Astrocyte (in vitro differentiated cells and primary cell): Measurements from ENCODE around the gene CLCF1.

Source experiments
- EZH2 ChIP-seq: IDR thresholded peaks from 2 replicates; pipeline ENCODE4 v1.6.1; 2012; ENCODE audit warnings: mild to moderate bottlenecking, low read length, inconsistent platforms; ENCODE audit not compliant: insufficient read depth
- TF ChIP-seq, protein P1 (sequence below): IDR thresholded peaks from 2 replicates; pipeline ENCODE4 v1.5.1; 2011; ENCODE audit warnings: low read depth, mild to moderate bottlenecking, inconsistent platforms, low read length, moderate library complexity; ENCODE audit not compliant: insufficient read depth

DNA sequence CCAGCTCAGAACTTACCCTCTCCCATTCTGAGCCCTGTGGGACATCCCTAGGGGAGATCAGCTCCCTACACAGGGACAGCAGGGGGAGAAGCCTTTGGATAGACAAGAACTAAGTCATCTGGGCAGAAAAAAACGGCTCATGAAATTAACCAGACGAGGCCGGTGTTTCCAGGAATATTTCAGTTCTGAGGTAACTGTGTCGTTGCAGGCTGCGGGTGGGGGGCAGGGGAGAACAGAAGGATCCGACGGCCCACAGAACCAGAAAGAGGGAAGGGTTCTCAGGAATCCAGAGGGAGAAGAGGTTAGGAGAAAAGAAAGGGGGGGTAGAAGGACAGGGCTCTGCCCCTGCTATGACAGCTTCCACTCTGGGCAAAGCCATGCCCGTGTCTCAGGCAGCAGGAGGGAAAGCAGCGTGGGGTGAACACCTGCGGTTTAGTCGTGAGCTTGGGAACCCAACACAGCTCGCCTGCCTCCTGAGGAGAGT lies 3.6 kb downstream of the CLCF1 start:
- TF ChIP-seq, protein P1, sequence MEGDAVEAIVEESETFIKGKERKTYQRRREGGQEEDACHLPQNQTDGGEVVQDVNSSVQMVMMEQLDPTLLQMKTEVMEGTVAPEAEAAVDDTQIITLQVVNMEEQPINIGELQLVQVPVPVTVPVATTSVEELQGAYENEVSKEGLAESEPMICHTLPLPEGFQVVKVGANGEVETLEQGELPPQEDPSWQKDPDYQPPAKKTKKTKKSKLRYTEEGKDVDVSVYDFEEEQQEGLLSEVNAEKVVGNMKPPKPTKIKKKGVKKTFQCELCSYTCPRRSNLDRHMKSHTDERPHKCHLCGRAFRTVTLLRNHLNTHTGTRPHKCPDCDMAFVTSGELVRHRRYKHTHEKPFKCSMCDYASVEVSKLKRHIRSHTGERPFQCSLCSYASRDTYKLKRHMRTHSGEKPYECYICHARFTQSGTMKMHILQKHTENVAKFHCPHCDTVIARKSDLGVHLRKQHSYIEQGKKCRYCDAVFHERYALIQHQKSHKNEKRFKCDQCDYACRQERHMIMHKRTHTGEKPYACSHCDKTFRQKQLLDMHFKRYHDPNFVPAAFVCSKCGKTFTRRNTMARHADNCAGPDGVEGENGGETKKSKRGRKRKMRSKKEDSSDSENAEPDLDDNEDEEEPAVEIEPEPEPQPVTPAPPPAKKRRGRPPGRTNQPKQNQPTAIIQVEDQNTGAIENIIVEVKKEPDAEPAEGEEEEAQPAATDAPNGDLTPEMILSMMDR: no peak
- no peak for TF ChIP-seq EZH2
